Trophoblast cell (in vitro differentiated cells and primary cell): ENCODE results near the gene NFIC.

Experiments used
- DNase-seq, 2 donors: peaks; one replicate each; pipeline ENCODE4 v3.0.0-alpha.2; 2016
- H2AFZ ChIP-seq: 2 replicates; pipeline ENCODE4 v1.6.1; 2013; ENCODE audit warnings: low read length, moderate library complexity, mild to moderate bottlenecking; ENCODE audit not compliant: insufficient read depth, poor library complexity
- H2AK5ac ChIP-seq: 2 replicates; pipeline ENCODE4 v1.6.1; 2013; ENCODE audit warnings: mild to moderate bottlenecking, low read length
- H2BK120ac ChIP-seq: 2 replicates; pipeline ENCODE4 v1.6.1; 2013; ENCODE audit warnings: low read length, mild to moderate bottlenecking, moderate library complexity; ENCODE audit not compliant: insufficient read depth, poor library complexity
- H2BK12ac ChIP-seq: 2 replicates; pipeline ENCODE4 v1.6.1; 2013; ENCODE audit warnings: mild to moderate bottlenecking, low read length, moderate library complexity
- H2BK5ac ChIP-seq: 2 replicates; pipeline ENCODE4 v1.6.1; 2013; ENCODE audit warnings: low read length, low read depth, moderate library complexity, mild to moderate bottlenecking; ENCODE audit not compliant: poor library complexity
- H3K14ac ChIP-seq: 2 replicates; pipeline ENCODE4 v1.6.1; 2013; ENCODE audit warnings: mild to moderate bottlenecking, low read length
- H3K18ac ChIP-seq: 2 replicates; pipeline ENCODE4 v1.6.1; 2013; ENCODE audit warnings: mild to moderate bottlenecking, low read length
- H3K23ac ChIP-seq: 2 replicates; pipeline ENCODE4 v1.6.1; 2013; ENCODE audit warnings: low read length
- H3K27ac ChIP-seq: 2 replicates; pipeline ENCODE4 v1.5.1; 2013; ENCODE audit warnings: low read depth, mild to moderate bottlenecking, inconsistent platforms, low read length, moderate library complexity
- H3K27me3 ChIP-seq: 2 replicates; pipeline ENCODE4 v1.6.1; 2013; ENCODE audit warnings: inconsistent platforms, mild to moderate bottlenecking, low read length, moderate library complexity; ENCODE audit not compliant: insufficient read depth
- H3K36me3 ChIP-seq, 2 experiments: 1 replicate in 1 of 2; 2 replicates in 1 of 2; pipeline ENCODE4 v1.6.1; 2013; ENCODE audit warnings: low read length in 2 of 2, mild to moderate bottlenecking in 2 of 2, moderate library complexity in 1 of 2; ENCODE audit not compliant: insufficient read depth in 2 of 2, control insufficient read depth in 1 of 2
- H3K4ac ChIP-seq: 2 replicates; pipeline ENCODE4 v1.6.1; 2013; ENCODE audit warnings: low read depth, mild to moderate bottlenecking, low read length, moderate library complexity
- H3K4me1 ChIP-seq, 2 experiments: 1 replicate in 1 of 2; 2 replicates in 1 of 2; pipeline ENCODE4 v1.6.1; 2013; ENCODE audit warnings: low read length in 2 of 2, mild to moderate bottlenecking in 2 of 2, moderate library complexity in 1 of 2; ENCODE audit not compliant: insufficient read depth in 2 of 2, control insufficient read depth in 1 of 2
- H3K4me2 ChIP-seq: 2 replicates; pipeline ENCODE4 v1.6.1; 2013; ENCODE audit warnings: inconsistent platforms, mild to moderate bottlenecking, low read length, moderate library complexity
- H3K4me3 ChIP-seq: 2 replicates; pipeline ENCODE4 v1.5.1; 2013; ENCODE audit warnings: mild to moderate bottlenecking, low read depth, low read length, inconsistent platforms
- H3K79me1 ChIP-seq: one replicate; pipeline ENCODE4 v1.6.1; 2013; ENCODE audit warnings: low read length
- H3K79me2 ChIP-seq: 2 replicates; pipeline ENCODE4 v1.6.1; 2013; ENCODE audit warnings: low read length, mild to moderate bottlenecking; ENCODE audit not compliant: control insufficient read depth, insufficient read depth, poor library complexity
- H3K9ac ChIP-seq: 2 replicates; pipeline ENCODE4 v1.6.1; 2013; ENCODE audit warnings: mild to moderate bottlenecking, low read length
- H3K9me3 ChIP-seq: 2 replicates; pipeline ENCODE4 v1.6.1; 2013; ENCODE audit warnings: low read depth, mild to moderate bottlenecking, control low read depth, inconsistent platforms, low read length; ENCODE audit not compliant: insufficient read depth
- H4K12ac ChIP-seq: 2 replicates; pipeline ENCODE4 v1.6.1; 2013; ENCODE audit warnings: low read depth, mild to moderate bottlenecking, low read length, moderate library complexity
- H4K8ac ChIP-seq: 2 replicates; pipeline ENCODE4 v1.6.1; 2013; ENCODE audit warnings: low read depth, mild to moderate bottlenecking, low read length, moderate library complexity
- H4K91ac ChIP-seq: one replicate; pipeline ENCODE4 v1.6.1; 2013; ENCODE audit warnings: low read depth, mild to moderate bottlenecking, low read length, moderate library complexity
- whole genome bisulfite sequencing: extraction: QIAGEN DNeasy Blood & Tissue Kit; methylation state at CpG from one replicate; pipeline ENCODE4 v1.1.7; 2013; ENCODE audit warnings: missing lambda C conversion rate; ENCODE audit not compliant: insufficient read length, insufficient coverage; ENCODE audit errors: extremely low coverage; 5-methylcytosine and 5-hydroxymethylcytosine counted together

NFIC gene

GRCh38 chr19:3514930-3515329 is 148.5 kb downstream of the NFIC start:
- H3K4me2 ChIP-seq, result no peak overlapping the region
- H3K27me3 ChIP-seq, result no peaks in the 10 kb centered on the region
- no peak overlapping the region for H3K4me3 ChIP-seq
- H2BK120ac ChIP-seq, result no peak overlapping the region
- no peak overlapping the region for H2AFZ ChIP-seq
- no peak overlapping the region for H4K91ac ChIP-seq
- peaks cover 11 to 27% of the 10 kb centered on the region in 2 experiments for H3K4me1 ChIP-seq
- H4K12ac ChIP-seq, result no peak overlapping the region
- H3K4ac ChIP-seq, result peak overlapping the region; percentile 53
- peaks cover 3% of the 10 kb centered on the region for H3K9me3 ChIP-seq
- H3K23ac ChIP-seq, result no peak overlapping the region
- H3K36me3 ChIP-seq, result peaks cover 68 to 70% of the 10 kb centered on the region in 2 experiments
- no peak overlapping the region for H3K9ac ChIP-seq
- no peak overlapping the region for H2BK12ac ChIP-seq
- peaks cover 39% of the 10 kb centered on the region for H3K79me2 ChIP-seq
- no peak overlapping the region for H2AK5ac ChIP-seq
- no peaks in the 10 kb centered on the region for H3K79me1 ChIP-seq
- H4K8ac ChIP-seq, result no peak overlapping the region
- H3K14ac ChIP-seq, result no peak overlapping the region
- WGBS, result no CpG with 5 or more reads among the region's 12 CpGs
- H2BK5ac ChIP-seq, result no peak overlapping the region
- DNase-seq, result no peak
- no peak overlapping the region for H3K18ac ChIP-seq
- H3K27ac ChIP-seq, result no peak overlapping the region

- no peak overlapping the region for H3K4me3 ChIP-seq
- DNase-seq, result no peak
- no peak overlapping the region for H2BK12ac ChIP-seq
- H3K79me2 ChIP-seq, result peaks cover 32% of the 10 kb centered on the region
- H3K18ac ChIP-seq, result no peak overlapping the region
- H3K9me3 ChIP-seq, result peaks cover 3% of the 10 kb centered on the region
- peak overlapping the region; percentile 47 for H3K4ac ChIP-seq
- no peak overlapping the region for H4K12ac ChIP-seq
- H3K4me2 ChIP-seq, result no peak overlapping the region
- no peak overlapping the region for H3K14ac ChIP-seq
- WGBS, result no CpG with 5 or more reads among the region's 15 CpGs
- H4K91ac ChIP-seq, result no peak overlapping the region
- peaks cover 59 to 63% of the 10 kb centered on the region in 2 experiments for H3K36me3 ChIP-seq
- no peak overlapping the region for H2BK120ac ChIP-seq
- peaks cover 16 to 29% of the 10 kb centered on the region in 2 experiments for H3K4me1 ChIP-seq
- no peak overlapping the region for H3K23ac ChIP-seq
- peaks cover 3% of the 10 kb centered on the region for H3K79me1 ChIP-seq
- H3K27me3 ChIP-seq, result no peaks in the 10 kb centered on the region
- no peak overlapping the region for H3K9ac ChIP-seq
- no peak overlapping the region for H2BK5ac ChIP-seq
- no peak overlapping the region for H3K27ac ChIP-seq
- no peak overlapping the region for H2AK5ac ChIP-seq
- H4K8ac ChIP-seq, result no peak overlapping the region
- H2AFZ ChIP-seq, result no peak overlapping the region
These were observed 149.6 kb downstream of the NFIC start for GRCh38 chr19:3515891-3516422.

GRCh38 chr19:3516675-3517207 is 150.4 kb downstream of the NFIC start:
- H3K27me3 ChIP-seq, result no peaks in the 10 kb centered on the region
- no peak overlapping the region for H3K23ac ChIP-seq
- H3K9me3 ChIP-seq, result peaks cover 3% of the 10 kb centered on the region
- no CpG with 5 or more reads among the region's 15 CpGs for WGBS
- peaks cover 51 to 55% of the 10 kb centered on the region in 2 experiments for H3K36me3 ChIP-seq
- no peak overlapping the region for H2BK120ac ChIP-seq
- H3K4me2 ChIP-seq, result no peak overlapping the region
- H3K27ac ChIP-seq, result no peak overlapping the region
- H4K91ac ChIP-seq, result no peak overlapping the region
- no peak overlapping the region for H2BK12ac ChIP-seq
- no peak for DNase-seq
- H2BK5ac ChIP-seq, result no peak overlapping the region
- no peak overlapping the region for H4K8ac ChIP-seq
- H3K4me3 ChIP-seq, result no peak overlapping the region
- no peak overlapping the region for H4K12ac ChIP-seq
- H2AFZ ChIP-seq, result peak overlapping the region; percentile 17
- no peak overlapping the region for H3K18ac ChIP-seq
- no peak overlapping the region for H3K14ac ChIP-seq
- no peak overlapping the region for H3K9ac ChIP-seq
- peak overlapping the region; percentile 37 for H3K4ac ChIP-seq
- no peak overlapping the region for H2AK5ac ChIP-seq
- H3K4me1 ChIP-seq, result peaks cover 20 to 32% of the 10 kb centered on the region in 2 experiments
- H3K79me2 ChIP-seq, result peaks cover 26% of the 10 kb centered on the region
- H3K79me1 ChIP-seq, result peaks cover 4% of the 10 kb centered on the region

GRCh38 chr19:3517638-3518037 is 151.3 kb downstream of the NFIC start:
- Histone ChIP-seq H2AFZ (no peak overlapping the region), H2BK120ac (no peak overlapping the region), H2BK5ac (no peak overlapping the region), H2AK5ac (no peak overlapping the region), H3K23ac (no peak overlapping the region), H3K18ac (no peak overlapping the region), H4K8ac (no peak overlapping the region), H3K9ac (no peak overlapping the region), H4K12ac (no peak overlapping the region), H3K27ac (no peak overlapping the region), H3K79me2 (peaks cover 23% of the 10 kb centered on the region), H3K14ac (no peak overlapping the region), H3K4me3 (no peak overlapping the region), H3K27me3 (no peaks in the 10 kb centered on the region), H4K91ac (no peak overlapping the region), H3K4me1 (peaks cover 20 to 36% of the 10 kb centered on the region in 2 experiments), H3K4me2 (no peak overlapping the region), H2BK12ac (no peak overlapping the region), H3K4ac (no peak overlapping the region), H3K36me3 (peaks cover 51 to 55% of the 10 kb centered on the region in 2 experiments), H3K79me1 (peaks cover 4% of the 10 kb centered on the region), H3K9me3 (peaks cover 3% of the 10 kb centered on the region)
- WGBS, result no CpG with 5 or more reads among the region's 2 CpGs
- DNase-seq, result no peak
